H1 (cell line): ENCODE data around the gene SORBS1.

Experiments used
- EP300 ChIP-seq, 2 experiments: IDR thresholded peaks; 1 replicate in 1 of 2; 2 replicates in 1 of 2; pipeline ENCODE4 v1.6.1; 2011 to 2012; ENCODE audit warnings: low read depth in 2 of 2, low read length in 2 of 2, mild to moderate bottlenecking in 2 of 2, borderline replicate concordance in 1 of 2, inconsistent platforms in 1 of 2, moderate library complexity in 1 of 2
- NRF1 ChIP-seq: IDR thresholded peaks from 2 replicates; pipeline ENCODE4 v1.6.1; 2011; ENCODE audit warnings: mild to moderate bottlenecking, low read depth, low read length, improper control_type of control experiment

- no peak for TF ChIP-seq NRF1
- no peak for TF ChIP-seq EP300 (IDR thresholded peaks at IDR 0.05; ENCODE audit: borderline replicate concordance in 1 of 2, low read depth in 2 of 2, low read length in 2 of 2)
Measured at GRCh38 chr10:95457319-95457886, 103.8 kb downstream of the SORBS1 start.
